Fibroblast of the aortic adventitia (primary cell): ENCODE results near the gene CENPVL3. TPM values are rescaled to one million over a fixed set of nuclear protein-coding genes. Genes with fewer than 3 reads are reported as not detected.
"Not testable (repeated sequence)": the region's sequence is repeated elsewhere in the genome, so short reads cannot be mapped to it uniquely, and the experiment has no call there.

Experiments
- DNase-seq: peaks from one replicate; pipeline ENCODE4 v3.0.0-alpha.2; 2010; ENCODE audit warnings: low read depth
- H3K4me3 ChIP-seq: 2 replicates; pipeline ENCODE4 v1.5.1; 2011; ENCODE audit warnings: low read depth, mild to moderate bottlenecking, control low read depth, low read length, moderate library complexity
- total RNA-seq: library from RNA; depleted of rRNA; stranded (reverse); fragments of >200 nt; gene quantifications from 2 replicates; pipeline ENCODE4 v1.2.3, GENCODE V29; 2012; ENCODE audit warnings: low replicate concordance
- TF ChIP-seq, protein P1 (sequence below): IDR thresholded peaks from 2 replicates; pipeline ENCODE4 v1.5.1; 2011; ENCODE audit warnings: mild to moderate bottlenecking, low read length, control low read depth, inconsistent platforms; ENCODE audit not compliant: insufficient read depth

CENPVL3 gene
- not detected in 2 replicates for total RNA-seq

DNA sequence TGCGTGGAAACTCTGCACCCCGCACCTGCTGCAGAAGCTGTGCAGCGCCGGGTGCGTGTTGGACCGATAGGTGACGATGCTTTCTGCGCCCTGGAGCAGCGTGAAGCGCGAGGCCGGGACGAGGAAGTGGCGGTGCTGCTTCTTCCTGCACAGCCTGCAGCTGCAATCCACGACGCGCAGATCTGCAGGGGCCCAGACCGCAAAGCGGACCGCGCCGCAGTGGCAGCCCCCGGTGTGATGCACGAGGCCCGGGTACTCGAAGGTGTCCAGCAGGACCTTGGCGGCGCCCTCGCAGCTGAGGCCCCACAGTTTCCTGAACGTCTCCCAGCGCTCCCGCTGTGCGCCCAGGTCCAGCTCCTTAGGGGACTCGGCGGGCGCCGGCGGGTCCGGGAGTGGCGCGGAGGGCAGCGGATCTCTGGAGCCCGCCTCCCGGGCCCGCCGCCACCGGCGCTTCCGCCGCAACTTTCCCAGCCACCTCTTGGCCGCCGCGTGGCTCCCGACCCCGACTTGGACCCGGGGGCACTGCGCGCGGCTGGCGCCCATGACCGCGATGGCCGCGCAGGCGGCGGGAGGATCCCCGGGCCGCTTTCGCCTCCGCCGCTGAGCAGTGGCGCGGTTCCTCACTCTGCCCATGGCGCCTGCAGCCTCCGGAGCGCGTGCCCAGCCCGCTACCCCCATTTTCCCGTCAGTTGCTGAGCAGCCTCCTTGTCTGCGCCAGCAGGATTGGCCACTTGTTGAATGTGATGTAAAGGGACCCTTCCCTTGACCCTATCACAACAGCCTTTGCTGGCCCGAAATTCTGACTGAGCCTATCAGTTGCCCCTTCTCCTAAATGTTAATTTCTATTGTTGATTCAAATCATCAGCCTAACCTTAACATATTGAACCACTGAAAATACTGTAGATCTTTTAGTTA, at the start of gene CENPVL3:
Gene CENPVL3, minus strand, starts transcription at position 672 of the 915 bp plus-strand sequence. Its CDS starts 39 bp downstream, at position 633.
- DNase-seq, H3K4me3 ChIP-seq: not testable (repeated sequence)

DNA sequence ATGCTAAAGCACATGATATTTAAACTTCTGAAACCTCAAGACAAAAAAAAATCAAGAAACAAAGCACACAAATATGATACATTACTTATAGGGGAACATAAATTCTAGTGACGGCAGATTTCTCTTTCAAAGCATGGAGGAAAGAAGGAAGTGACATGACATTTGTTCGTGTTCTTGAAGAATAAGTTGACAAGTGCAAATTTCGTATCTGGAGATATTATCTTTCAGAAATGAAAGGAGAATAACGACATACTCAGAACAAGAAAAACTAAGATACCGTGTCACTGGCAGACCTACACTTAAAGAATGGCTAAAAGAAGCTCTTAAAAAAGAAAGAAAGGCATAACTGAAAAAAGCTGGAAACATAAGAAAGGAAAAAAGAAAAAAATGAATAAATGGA, 47.3 kb upstream of the CENPVL3 start:
- TF ChIP-seq, protein P1, sequence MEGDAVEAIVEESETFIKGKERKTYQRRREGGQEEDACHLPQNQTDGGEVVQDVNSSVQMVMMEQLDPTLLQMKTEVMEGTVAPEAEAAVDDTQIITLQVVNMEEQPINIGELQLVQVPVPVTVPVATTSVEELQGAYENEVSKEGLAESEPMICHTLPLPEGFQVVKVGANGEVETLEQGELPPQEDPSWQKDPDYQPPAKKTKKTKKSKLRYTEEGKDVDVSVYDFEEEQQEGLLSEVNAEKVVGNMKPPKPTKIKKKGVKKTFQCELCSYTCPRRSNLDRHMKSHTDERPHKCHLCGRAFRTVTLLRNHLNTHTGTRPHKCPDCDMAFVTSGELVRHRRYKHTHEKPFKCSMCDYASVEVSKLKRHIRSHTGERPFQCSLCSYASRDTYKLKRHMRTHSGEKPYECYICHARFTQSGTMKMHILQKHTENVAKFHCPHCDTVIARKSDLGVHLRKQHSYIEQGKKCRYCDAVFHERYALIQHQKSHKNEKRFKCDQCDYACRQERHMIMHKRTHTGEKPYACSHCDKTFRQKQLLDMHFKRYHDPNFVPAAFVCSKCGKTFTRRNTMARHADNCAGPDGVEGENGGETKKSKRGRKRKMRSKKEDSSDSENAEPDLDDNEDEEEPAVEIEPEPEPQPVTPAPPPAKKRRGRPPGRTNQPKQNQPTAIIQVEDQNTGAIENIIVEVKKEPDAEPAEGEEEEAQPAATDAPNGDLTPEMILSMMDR, result no peak
- H3K4me3 ChIP-seq, result no peak overlapping the region

DNA sequence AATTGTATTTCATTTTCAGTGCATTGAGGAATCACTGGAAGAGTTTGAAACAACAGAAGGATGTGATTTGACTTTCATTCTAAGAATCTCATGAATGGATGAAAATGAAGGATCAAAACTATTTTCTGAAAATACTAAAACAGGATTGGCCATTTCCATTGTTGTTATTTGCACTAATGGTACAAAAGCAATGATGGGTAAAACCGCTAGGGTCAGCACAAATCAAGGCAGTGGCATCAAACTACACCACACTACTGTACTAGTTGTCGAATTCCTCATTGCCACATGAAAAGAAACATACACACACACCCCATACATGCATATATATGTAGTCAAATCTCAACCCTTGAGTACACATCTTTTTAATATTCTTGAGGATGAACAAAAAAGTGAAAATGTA, 24.7 kb upstream of the CENPVL3 start:
- TF ChIP-seq, protein P1, result no peak
- no peak for DNase-seq
- H3K4me3 ChIP-seq, result no peak overlapping the region

More for the DNA sequence above, 47.3 kb upstream of the CENPVL3 start:
- no peak for DNase-seq

DNA sequence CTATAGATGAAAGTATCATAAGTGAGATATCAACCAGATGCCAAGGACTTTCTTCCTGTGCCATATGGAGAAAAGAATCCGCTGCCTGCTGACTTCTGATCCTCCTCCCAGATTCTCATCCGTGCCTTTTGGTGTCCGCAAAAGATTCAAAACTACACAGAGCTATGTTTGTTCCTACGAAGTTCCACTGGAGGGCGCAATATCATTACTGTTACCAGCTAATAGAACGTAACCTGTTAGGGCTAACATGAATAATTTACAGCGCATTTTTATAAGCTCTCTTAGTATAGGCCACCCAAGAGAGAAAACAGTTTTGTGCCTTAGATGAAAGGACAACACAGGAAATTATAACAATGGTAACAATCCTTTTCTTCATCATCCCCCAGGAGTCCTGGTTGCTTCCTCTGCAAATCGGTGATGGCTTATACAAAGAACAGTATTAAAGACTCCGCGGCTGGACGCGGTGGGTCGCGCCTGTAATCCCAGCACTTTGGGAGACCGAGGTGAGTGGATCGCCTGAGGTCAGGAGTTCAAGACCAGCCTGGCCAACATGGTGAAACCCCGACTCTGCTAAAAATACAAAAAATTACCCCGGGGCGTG, 22.8 kb upstream of the CENPVL3 start:
- TF ChIP-seq, protein P1, result peak; percentile 56
- DNase-seq, result peak; percentile 72
- H3K4me3 ChIP-seq, result no peak overlapping the region

DNA sequence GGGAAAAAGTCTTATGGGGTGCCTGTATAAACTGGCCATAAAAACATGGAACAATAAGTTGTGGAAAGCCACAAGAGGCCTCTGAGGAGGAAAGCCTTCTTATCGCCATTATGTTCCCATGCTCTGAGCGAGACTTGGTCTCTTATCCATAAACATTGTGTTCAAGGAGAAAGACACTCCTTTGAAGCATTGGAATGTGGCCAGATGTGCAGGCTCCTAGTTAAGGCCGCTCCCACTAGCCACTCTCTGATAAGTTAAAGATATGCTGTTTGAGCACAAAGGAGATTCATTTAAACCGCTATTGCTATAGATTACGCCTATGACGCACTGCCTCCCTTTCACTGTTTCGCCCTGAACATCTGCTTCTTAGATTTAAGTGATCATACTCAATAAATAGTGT, 17.8 kb upstream of the CENPVL3 start:
- not testable (repeated sequence) for DNase-seq, H3K4me3 ChIP-seq

DNA sequence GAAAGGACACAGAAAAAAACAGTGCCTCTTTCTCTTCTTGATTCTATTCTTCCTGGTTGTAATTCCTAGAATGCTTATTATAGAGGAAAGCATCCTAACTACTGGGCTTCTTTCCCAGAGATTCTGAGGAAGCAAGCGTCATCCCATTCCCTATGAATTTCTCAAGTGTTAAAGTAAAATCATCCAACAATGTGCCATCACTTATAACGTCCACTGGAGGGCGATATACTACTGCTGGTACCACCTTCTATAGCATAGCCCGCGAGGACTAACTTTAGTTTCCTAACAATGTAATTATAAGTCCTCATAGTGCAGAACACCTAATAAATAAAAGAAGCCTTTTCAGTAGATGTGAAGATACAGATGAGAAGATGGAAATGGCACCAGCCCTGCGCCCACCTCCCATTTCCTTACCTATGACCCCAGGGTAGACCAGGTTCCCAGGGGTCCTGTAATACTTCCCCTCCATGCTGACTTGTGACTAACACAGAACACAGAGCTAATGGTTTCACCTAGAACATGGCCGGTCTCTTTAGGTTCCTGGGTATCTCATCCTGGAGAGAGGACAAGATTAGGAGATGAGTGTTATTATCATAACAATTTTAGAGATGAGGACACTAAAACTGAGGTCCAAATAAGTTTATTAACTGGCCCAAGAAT, 4.2 kb downstream of the CENPVL3 start:
- peak; percentile 70 for DNase-seq
- no peak overlapping the region for H3K4me3 ChIP-seq
- TF ChIP-seq, protein P1, result peak; percentile 54

DNA sequence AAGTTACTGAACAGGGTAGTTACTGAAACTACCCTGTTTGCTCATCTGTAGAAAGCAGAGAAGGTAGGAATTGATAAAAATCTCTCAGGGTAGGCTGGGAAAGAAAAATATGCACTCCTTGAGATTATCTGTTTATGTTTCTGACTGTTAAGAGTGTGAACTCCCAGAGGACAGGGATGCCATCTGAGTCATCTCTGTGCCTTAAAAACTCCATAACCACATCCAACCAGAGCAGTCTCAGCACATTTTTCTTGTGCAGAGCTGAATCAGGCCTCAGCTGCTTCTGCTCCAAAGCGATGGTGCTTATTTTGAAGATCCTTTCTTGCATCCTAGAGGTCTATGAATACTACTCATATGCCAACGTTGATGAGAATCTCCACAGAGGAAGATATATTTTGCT, 9.9 kb downstream of the CENPVL3 start:
- peak; percentile 5 for DNase-seq
- no peak overlapping the region for H3K4me3 ChIP-seq
- TF ChIP-seq, protein P1, result no peak
